K562 (cell line): ENCODE results near the gene SAMD4A.

ENCODE experiments used
- EP300 ChIP-seq: IDR thresholded peaks from 2 replicates; pipeline ENCODE4 v1.6.1; 2012; ENCODE audit warnings: low read length, improper control_type of control experiment
- EZH2 ChIP-seq: IDR thresholded peaks from 2 replicates; pipeline ENCODE4 v1.6.1; 2012; ENCODE audit warnings: low read depth, mild to moderate bottlenecking, inconsistent platforms, low read length, borderline replicate concordance
- GABPB2 ChIP-seq: fragments of 250-450 bp; sonication (Bioruptor Pico); conservative IDR thresholded peaks from 2 replicates; pipeline ENCODE4 v1.5.1; 2021; ENCODE audit warnings: mild to moderate bottlenecking
- POLR2AphosphoS5 ChIP-seq: IDR thresholded peaks from 2 replicates; pipeline ENCODE4 v1.6.1; 2011; ENCODE audit warnings: mild to moderate bottlenecking, low read depth, low read length, moderate library complexity; ENCODE audit not compliant: control insufficient read depth, insufficient read depth
- SIRT6 ChIP-seq: IDR thresholded peaks from one replicate; pipeline ENCODE4 v1.6.1; 2012; ENCODE audit warnings: low read depth, mild to moderate bottlenecking, control low read depth, inconsistent platforms, low read length, moderate library complexity
- SREBF2 ChIP-seq: sonication (generic); formaldehyde crosslinking; IDR thresholded peaks from 2 replicates; pipeline ENCODE4 v1.4.0; 2020; ENCODE audit warnings: mild to moderate bottlenecking, missing genetic modification reagents
- USF2 ChIP-seq: sonication (generic); formaldehyde crosslinking; IDR thresholded peaks from 2 replicates; pipeline ENCODE4 v1.5.0; 2020; ENCODE audit warnings: missing genetic modification reagents
- ZC3H11A ChIP-seq: IDR thresholded peaks from 2 replicates; pipeline ENCODE4 v1.6.1; 2012; ENCODE audit warnings: low read depth, low read length, improper control_type of control experiment

GRCh38 chr14:54789781-54790480 lies 223.0 kb downstream of the SAMD4A start:
- TF ChIP-seq EP300 = no peak
- TF ChIP-seq POLR2AphosphoS5 = no peak
- TF ChIP-seq GABPB2 (CRISPR knock-in tag) = no peak
- no peak for TF ChIP-seq USF2
- no peak for TF ChIP-seq SREBF2 (CRISPR knock-in tag)
- TF ChIP-seq ZC3H11A = no peak
- no peak for TF ChIP-seq EZH2
- no peak for TF ChIP-seq SIRT6
